Peyer's patch (tissue), 4 donors: ENCODE data around the gene CEP85. TPM values are rescaled to one million over a fixed set of nuclear protein-coding genes. Genes with fewer than 3 reads are reported as not detected.
A peak's percentile ranks its signal among the peaks of the same experiment; 100 is the strongest.
"Not testable (repeated sequence)": the region's sequence is repeated elsewhere in the genome, so short reads cannot be mapped to it uniquely, and the experiment has no call there.

Source experiments
- DNase-seq, 3 donors: peaks; one replicate each; pipeline ENCODE4 v3.0.0-alpha.2; 2017 to 2019
- H3K27ac ChIP-seq, 4 donors: fragments of 200-600 bp; sonication (generic); one replicate each; pipeline ENCODE4 v1.5.1; 2016 to 2019
- H3K27me3 ChIP-seq, 2 donors: fragments of 200-600 bp; sonication (generic); one replicate each; pipeline ENCODE4 v1.5.1; 2019
- H3K36me3 ChIP-seq, 3 donors: fragments of 200-600 bp; sonication (generic); one replicate each; pipeline ENCODE4 v1.5.1; 2016 to 2019
- H3K4me1 ChIP-seq, 4 donors: fragments of 200-600 bp; sonication (generic); one replicate each; pipeline ENCODE4 v1.5.1; 2016 to 2019
- H3K4me3 ChIP-seq, 4 donors: fragments of 200-600 bp; sonication (generic); 1 replicate in 3 of 4; 2 replicates in 1 of 4; pipeline ENCODE4 v1.5.1; 2016 to 2019; ENCODE audit warnings: mild to moderate bottlenecking in 1 of 4
- H3K9me3 ChIP-seq, 4 donors: fragments of 200-600 bp; sonication (generic); one replicate each; pipeline ENCODE4 v1.5.1; 2016 to 2019; ENCODE audit warnings: mild to moderate bottlenecking in 1 of 4
- POLR2A ChIP-seq, 2 donors: fragments of 450-650 bp; IDR thresholded peaks; one replicate each; pipeline ENCODE4 v1.5.1; 2017; ENCODE audit warnings: antibody characterized with exemption in 2 of 2, mild to moderate bottlenecking in 2 of 2, moderate library complexity in 2 of 2
- total RNA-seq, 4 donors: library from RNA; depleted of rRNA; stranded (reverse); fragments of >200 nt; gene quantifications; one replicate each; pipeline ENCODE4 v1.1.0, GENCODE V29; 2016
- TF ChIP-seq, protein P1 (sequence below), 6 experiments: fragments of 450-650 bp in 4 of 6; fragments of 200-600 bp in 2 of 6; sonication (generic) in 1 of 6; IDR thresholded peaks; one replicate each; pipeline ENCODE4 v1.5.1; 2017 to 2019; ENCODE audit warnings: antibody characterized with exemption in 6 of 6, mild to moderate bottlenecking in 3 of 6, moderate library complexity in 1 of 6

CEP85 gene
- total RNA-seq, 4 donors from 2014 or later = 11.0 to 32.2 (median 12.9) TPM

GRCh38 chr1:26225033-26225831, 8.8 kb upstream of the CEP85 start:
- no peaks in the 10 kb centered on the region for H3K36me3 ChIP-seq
- H3K9me3 ChIP-seq = no peaks in the 10 kb centered on the region
- TF ChIP-seq POLR2A (IDR thresholded peaks at IDR 0.05) = peak; percentile 38 to 50
- TF ChIP-seq, protein P1, sequence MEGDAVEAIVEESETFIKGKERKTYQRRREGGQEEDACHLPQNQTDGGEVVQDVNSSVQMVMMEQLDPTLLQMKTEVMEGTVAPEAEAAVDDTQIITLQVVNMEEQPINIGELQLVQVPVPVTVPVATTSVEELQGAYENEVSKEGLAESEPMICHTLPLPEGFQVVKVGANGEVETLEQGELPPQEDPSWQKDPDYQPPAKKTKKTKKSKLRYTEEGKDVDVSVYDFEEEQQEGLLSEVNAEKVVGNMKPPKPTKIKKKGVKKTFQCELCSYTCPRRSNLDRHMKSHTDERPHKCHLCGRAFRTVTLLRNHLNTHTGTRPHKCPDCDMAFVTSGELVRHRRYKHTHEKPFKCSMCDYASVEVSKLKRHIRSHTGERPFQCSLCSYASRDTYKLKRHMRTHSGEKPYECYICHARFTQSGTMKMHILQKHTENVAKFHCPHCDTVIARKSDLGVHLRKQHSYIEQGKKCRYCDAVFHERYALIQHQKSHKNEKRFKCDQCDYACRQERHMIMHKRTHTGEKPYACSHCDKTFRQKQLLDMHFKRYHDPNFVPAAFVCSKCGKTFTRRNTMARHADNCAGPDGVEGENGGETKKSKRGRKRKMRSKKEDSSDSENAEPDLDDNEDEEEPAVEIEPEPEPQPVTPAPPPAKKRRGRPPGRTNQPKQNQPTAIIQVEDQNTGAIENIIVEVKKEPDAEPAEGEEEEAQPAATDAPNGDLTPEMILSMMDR (IDR thresholded peaks at IDR 0.05) = no peak
- peaks cover 0 to 20% (median 0%) of the 10 kb centered on the region in 4 donors for H3K4me1 ChIP-seq
- peak; percentile 41 to 89 (median 89) for DNase-seq
- no peaks in the 10 kb centered on the region for H3K27me3 ChIP-seq
- peak overlapping the region; percentile 24 to 57 (median 43) for H3K4me3 ChIP-seq
- H3K27ac ChIP-seq = peak overlapping the region in 1 of 4 donors; percentile 21

DNA sequence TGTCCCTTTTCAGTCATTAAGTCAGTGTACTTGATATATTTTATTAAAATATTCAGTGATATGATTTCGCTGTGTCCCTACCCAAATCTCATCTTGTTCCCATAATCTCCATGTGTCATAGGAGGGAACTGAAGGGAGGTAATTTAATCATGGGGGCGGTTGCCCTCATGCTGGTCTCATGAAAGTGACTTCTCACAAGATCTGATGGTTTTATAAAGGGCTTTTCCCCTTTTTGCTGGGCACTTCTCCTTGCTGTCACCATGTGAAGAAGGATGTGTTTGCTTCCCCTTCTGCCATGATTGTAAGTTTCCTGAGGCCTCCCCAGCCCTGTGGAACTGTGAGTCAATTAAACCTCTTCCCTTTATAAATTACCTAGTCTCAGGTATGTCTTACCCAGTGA, 3.3 kb upstream of the CEP85 start:
- not testable (repeated sequence) for H3K4me3 ChIP-seq, H3K27me3 ChIP-seq, H3K4me1 ChIP-seq, H3K9me3 ChIP-seq, H3K36me3 ChIP-seq, H3K27ac ChIP-seq, DNase-seq

- DNase-seq = no peak
- TF ChIP-seq, protein P1 (IDR thresholded peaks at IDR 0.05) = no peak
- TF ChIP-seq POLR2A (IDR thresholded peaks at IDR 0.05) = no peak
Observed at GRCh38 chr1:26234644-26235370, 807 bp downstream of the CEP85 start.

GRCh38 chr1:26237230-26237966, 3.4 kb downstream of the CEP85 start:
- H3K4me3 ChIP-seq = no peak overlapping the region
- H3K36me3 ChIP-seq = no peaks in the 10 kb centered on the region
- no peak overlapping the region for H3K27ac ChIP-seq
- H3K4me1 ChIP-seq = peaks cover 0 to 6% (median 2%) of the 10 kb centered on the region in 4 donors
- no peaks in the 10 kb centered on the region for H3K9me3 ChIP-seq
- TF ChIP-seq, protein P1 (IDR thresholded peaks at IDR 0.05) = no peak
- no peak for TF ChIP-seq POLR2A (IDR thresholded peaks at IDR 0.05)
- no peaks in the 10 kb centered on the region for H3K27me3 ChIP-seq
- DNase-seq = no peak

More at GRCh38 chr1:26234644-26235370, 807 bp downstream of the CEP85 start:
- Histone ChIP-seq H3K4me3 (peak overlapping the region; percentile 58 to 75 (median 65)), H3K27ac (peak overlapping the region; percentile 80 to 95 (median 87)), H3K9me3 (no peaks in the 10 kb centered on the region), H3K36me3 (no peaks in the 10 kb centered on the region), H3K27me3 (no peaks in the 10 kb centered on the region), H3K4me1 (peaks cover 0 to 6% (median 2%) of the 10 kb centered on the region in 4 donors)

DNA sequence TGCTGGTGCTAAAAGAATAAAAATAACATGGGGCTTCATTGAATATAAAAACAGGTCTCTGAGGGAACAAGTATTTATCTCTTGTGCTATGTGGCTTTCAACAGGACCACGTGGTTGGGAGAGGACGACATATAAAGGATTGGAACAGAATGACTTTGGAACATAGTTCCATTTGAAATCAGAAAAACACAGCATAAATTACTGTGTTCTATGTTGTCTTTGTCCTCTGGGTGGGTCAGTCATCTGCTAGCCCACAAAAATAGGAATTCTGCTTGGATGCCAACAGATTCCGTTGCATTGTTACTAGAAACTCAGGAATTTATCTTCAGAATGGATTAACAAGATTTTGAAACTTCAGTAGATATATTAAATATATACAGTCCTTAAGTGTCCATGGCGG, 5.9 kb downstream of the CEP85 start:
- Histone ChIP-seq H3K36me3 (peaks cover 0 to 3% (median 0%) of the 10 kb centered on the region in 3 donors), H3K27me3 (no peaks in the 10 kb centered on the region), H3K4me1 (no peaks in the 10 kb centered on the region), H3K27ac (no peak overlapping the region), H3K4me3 (no peak overlapping the region), H3K9me3 (no peaks in the 10 kb centered on the region)
- no peak for DNase-seq
- TF ChIP-seq, protein P1 (IDR thresholded peaks at IDR 0.05) = no peak
- no peak for TF ChIP-seq POLR2A (IDR thresholded peaks at IDR 0.05)
